Measurements from ENCODE around the gene PRSS58.

The PRSS58 gene

GRCh38 chr7:142250705-142251104 is 7.2 kb downstream of the PRSS58 start:
- H3K4me3 ChIP-seq (ENCODE audit: low read depth, low read length) = no peak overlapping the region
- TF ChIP-seq, protein P1, sequence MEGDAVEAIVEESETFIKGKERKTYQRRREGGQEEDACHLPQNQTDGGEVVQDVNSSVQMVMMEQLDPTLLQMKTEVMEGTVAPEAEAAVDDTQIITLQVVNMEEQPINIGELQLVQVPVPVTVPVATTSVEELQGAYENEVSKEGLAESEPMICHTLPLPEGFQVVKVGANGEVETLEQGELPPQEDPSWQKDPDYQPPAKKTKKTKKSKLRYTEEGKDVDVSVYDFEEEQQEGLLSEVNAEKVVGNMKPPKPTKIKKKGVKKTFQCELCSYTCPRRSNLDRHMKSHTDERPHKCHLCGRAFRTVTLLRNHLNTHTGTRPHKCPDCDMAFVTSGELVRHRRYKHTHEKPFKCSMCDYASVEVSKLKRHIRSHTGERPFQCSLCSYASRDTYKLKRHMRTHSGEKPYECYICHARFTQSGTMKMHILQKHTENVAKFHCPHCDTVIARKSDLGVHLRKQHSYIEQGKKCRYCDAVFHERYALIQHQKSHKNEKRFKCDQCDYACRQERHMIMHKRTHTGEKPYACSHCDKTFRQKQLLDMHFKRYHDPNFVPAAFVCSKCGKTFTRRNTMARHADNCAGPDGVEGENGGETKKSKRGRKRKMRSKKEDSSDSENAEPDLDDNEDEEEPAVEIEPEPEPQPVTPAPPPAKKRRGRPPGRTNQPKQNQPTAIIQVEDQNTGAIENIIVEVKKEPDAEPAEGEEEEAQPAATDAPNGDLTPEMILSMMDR (IDR thresholded peaks at IDR 0.05; ENCODE audit: low read depth, low read length) = no peak

DNA sequence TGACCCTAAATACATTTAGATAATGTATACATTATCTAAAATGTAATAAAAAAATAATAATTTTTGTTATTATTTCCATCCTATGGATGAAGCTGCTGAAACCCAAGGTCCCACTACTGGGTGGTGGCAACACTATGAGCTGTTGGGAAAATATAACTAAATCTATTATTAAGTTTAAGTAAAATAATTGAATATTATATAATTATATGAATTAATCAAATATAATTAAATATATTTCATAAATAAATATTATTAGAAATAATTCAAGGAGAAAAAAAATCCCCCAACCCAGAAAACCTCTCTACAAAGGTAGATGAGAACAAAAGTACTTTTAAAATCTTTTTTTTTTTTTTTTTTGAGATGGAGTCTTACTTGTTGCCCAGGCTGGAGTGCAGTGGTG is 7.9 kb downstream of the PRSS58 start:
- TF ChIP-seq, protein P1 (IDR thresholded peaks at IDR 0.05; ENCODE audit: low read depth, low read length) = no peak
- H3K4me3 ChIP-seq (ENCODE audit: low read depth, low read length) = no peak overlapping the region

GRCh38 chr7:142248166-142249160 is 9.4 kb downstream of the PRSS58 start:
- H3K4me3 ChIP-seq (ENCODE audit: low read depth, low read length) = no peak overlapping the region
- TF ChIP-seq, protein P1 (IDR thresholded peaks at IDR 0.05; ENCODE audit: low read depth, low read length) = no peak

- H3K4me3 ChIP-seq (ENCODE audit: low read depth, low read length) = no peak overlapping the region
- TF ChIP-seq, protein P1 (IDR thresholded peaks at IDR 0.05; ENCODE audit: low read depth, low read length) = no peak
Measured at GRCh38 chr7:142243823-142244222, 14.0 kb downstream of the PRSS58 start.

DNA sequence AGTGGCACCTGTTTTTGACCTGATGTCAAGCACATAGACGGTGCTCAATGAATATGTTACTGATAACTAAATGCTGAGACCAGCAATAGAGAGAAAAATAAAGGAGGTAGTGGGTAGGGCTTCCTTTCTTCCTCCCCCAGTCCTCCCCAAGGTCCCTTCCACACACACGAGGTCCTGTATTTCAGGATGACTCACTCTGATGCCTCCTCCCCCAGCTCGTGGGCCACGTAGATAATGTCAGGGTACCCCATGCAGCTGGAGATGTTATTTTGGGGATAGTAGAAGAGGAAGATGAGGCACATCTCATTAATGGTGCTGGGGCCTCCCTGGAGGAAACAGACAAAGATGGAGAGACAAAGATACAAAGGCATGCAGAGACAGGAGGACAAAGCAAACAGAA is 17.3 kb downstream of the PRSS58 start:
- TF ChIP-seq, protein P1 (IDR thresholded peaks at IDR 0.05; ENCODE audit: low read depth, low read length) = no peak
- no peak overlapping the region for H3K4me3 ChIP-seq (ENCODE audit: low read depth, low read length)

DNA sequence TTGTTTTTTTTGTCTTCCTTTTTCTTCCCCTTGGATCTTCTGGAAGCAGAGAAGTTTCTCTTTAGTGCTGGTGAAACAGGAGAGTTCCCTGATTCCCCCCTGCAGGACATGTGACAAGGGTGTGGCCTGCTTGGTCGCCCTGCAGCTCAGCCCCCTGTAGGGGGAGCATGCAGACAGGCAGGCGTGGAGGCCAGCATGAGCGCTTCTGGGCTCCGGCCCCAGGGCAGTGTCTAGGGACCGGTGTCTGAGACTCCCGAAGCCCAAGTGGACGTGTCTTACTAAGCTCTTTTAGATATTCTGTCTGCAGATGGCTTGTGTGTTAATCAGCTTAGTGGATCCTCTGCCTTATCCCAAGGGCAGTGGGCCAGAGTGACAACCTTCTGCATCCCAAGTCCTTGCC is 26.1 kb downstream of the PRSS58 start:
- TF ChIP-seq, protein P1 (IDR thresholded peaks at IDR 0.05; ENCODE audit: low read depth, low read length) = no peak
- H3K4me3 ChIP-seq (ENCODE audit: low read depth, low read length) = no peak overlapping the region

- H3K4me3 ChIP-seq (ENCODE audit: low read depth, low read length) = no peak overlapping the region
- TF ChIP-seq, protein P1 (IDR thresholded peaks at IDR 0.05; ENCODE audit: low read depth, low read length) = no peak
Measured at GRCh38 chr7:142228537-142229104, 29.2 kb downstream of the PRSS58 start.
